HG03571 (cell line): ENCODE data around the gene SLC15A2.
"Not testable (repeated sequence)": the region's sequence is repeated elsewhere in the genome, so short reads cannot be mapped to it uniquely, and the experiment has no call there.

Experiments
- ATAC-seq: cut with Tn5 transposase; IDR thresholded peaks from one replicate; pipeline ENCODE4 v1.9.1; 2021; ENCODE audit not compliant: unreplicated experiment

SLC15A2 gene

GRCh38 chr3:121918779-121919483, 24.7 kb downstream of the SLC15A2 start:
- no peak for ATAC-seq

- no peak for ATAC-seq
These were observed 30.5 kb downstream of the SLC15A2 start for GRCh38 chr3:121924734-121925133.

GRCh38 chr3:121926380-121926779, 32.2 kb downstream of the SLC15A2 start:
- ATAC-seq: no peak

- ATAC-seq: not testable (repeated sequence)
These were observed 44.1 kb downstream of the SLC15A2 start for GRCh38 chr3:121938141-121938855.

- no peak for ATAC-seq
These were observed 47.4 kb downstream of the SLC15A2 start for GRCh38 chr3:121941592-121941991.

- no peak for ATAC-seq
These were observed 48.0 kb downstream of the SLC15A2 start for GRCh38 chr3:121942116-121942786.

- no peak for ATAC-seq
These were observed 49.2 kb downstream of the SLC15A2 start for GRCh38 chr3:121943431-121943830.

- no peak for ATAC-seq
These were observed 54.4 kb downstream of the SLC15A2 start for GRCh38 chr3:121948641-121949040.

GRCh38 chr3:121951291-121951919, 57.2 kb downstream of the SLC15A2 start:
- no peak for ATAC-seq

GRCh38 chr3:121956363-121956762, 62.2 kb downstream of the SLC15A2 start:
- ATAC-seq: no peak

- peak; percentile 64 for ATAC-seq
These were observed 63.6 kb downstream of the SLC15A2 start for GRCh38 chr3:121957674-121958415.

GRCh38 chr3:121958801-121959200, 64.6 kb downstream of the SLC15A2 start:
- ATAC-seq: no peak

- ATAC-seq: no peak
These were observed 67.1 kb downstream of the SLC15A2 start for GRCh38 chr3:121961283-121961682.

- no peak for ATAC-seq
These were observed 68.2 kb downstream of the SLC15A2 start for GRCh38 chr3:121962443-121962842.

GRCh38 chr3:121963608-121964007, 69.4 kb downstream of the SLC15A2 start:
- no peak for ATAC-seq

GRCh38 chr3:121969631-121970030, 75.4 kb downstream of the SLC15A2 start:
- no peak for ATAC-seq

- no peak for ATAC-seq
These were observed 75.8 kb downstream of the SLC15A2 start for GRCh38 chr3:121970047-121970446.

GRCh38 chr3:121974601-121975111, 80.5 kb downstream of the SLC15A2 start:
- ATAC-seq: no peak

- no peak for ATAC-seq
These were observed 81.6 kb downstream of the SLC15A2 start for GRCh38 chr3:121975702-121976302.

GRCh38 chr3:121976727-121977126, 82.5 kb downstream of the SLC15A2 start:
- no peak for ATAC-seq
